HCT116 (cell line): ENCODE measurements around the gene CTBP2.

ENCODE experiments used
- CBX3 ChIP-seq: IDR thresholded peaks from 2 replicates; pipeline ENCODE4 v1.6.1; 2012; ENCODE audit warnings: low read depth
- CTCF ChIP-seq, 3 experiments: fragments of 200-600 bp in 1 of 3; sonication (generic) in 1 of 3; IDR thresholded peaks in 2 of 3; conservative IDR thresholded peaks in 1 of 3; 2 replicates each; pipeline ENCODE4 v1.5.1; 2012 to 2017; ENCODE audit warnings: low read depth in 2 of 3, low read length in 2 of 3, antibody characterized with exemption in 1 of 3, borderline replicate concordance in 1 of 3, control low read depth in 1 of 3, mild to moderate bottlenecking in 1 of 3, mixed read lengths in 1 of 3, mixed run types in 1 of 3, moderate library complexity in 1 of 3; ENCODE audit not compliant: insufficient read depth in 1 of 3
- MAX ChIP-seq: IDR thresholded peaks from 2 replicates; pipeline ENCODE4 v1.6.1; 2012
- POLR2AphosphoS5 ChIP-seq: IDR thresholded peaks from 2 replicates; pipeline ENCODE4 v1.6.1; 2011; ENCODE audit warnings: mild to moderate bottlenecking, low read depth, low read length, moderate library complexity
- REST ChIP-seq: IDR thresholded peaks from 2 replicates; pipeline ENCODE4 v1.6.1; 2012; ENCODE audit warnings: low read depth

- TF ChIP-seq CBX3 (no peak), CTCF (IDR thresholded peaks at IDR 0.05 in 2 of 3, conservative IDR thresholded peaks at IDR 0.05 in 1 of 3; ENCODE audit: borderline replicate concordance in 1 of 3, insufficient read depth in 1 of 3, low read depth in 2 of 3, low read length in 2 of 3) (no peak), POLR2AphosphoS5 (no peak), REST (no peak), MAX (no peak)
Measured at GRCh38 chr10:125067764-125068163, 92.6 kb downstream of the CTBP2 start.
